CD4-positive, alpha-beta T cell treated with Interferon alpha-2 for 1 hour (primary cell): ENCODE measurements around the gene PARN.
"Not testable (repeated sequence)": the region's sequence is repeated elsewhere in the genome, so short reads cannot be mapped to it uniquely, and the experiment has no call there.

Experiments used
- DNase-seq, 2 donors: peaks; one replicate each; pipeline ENCODE4 v3.0.0-alpha.2; 2020 to 2022

Gene PARN

GRCh38 chr16:14629919-14630619 lies at the start of gene PARN:
PARN (minus strand) TSS chr16:14630260; CDS start chr16:14630125, 135 bp downstream.
- DNase-seq, result peak; percentile 98

GRCh38 chr16:14678748-14679497 lies 48.9 kb upstream of the PARN start:
- no peak for DNase-seq

- no peak for DNase-seq
These were observed 47.6 kb upstream of the PARN start for GRCh38 chr16:14677627-14678026.

- DNase-seq, result no peak
These were observed 46.6 kb upstream of the PARN start for GRCh38 chr16:14676633-14677032.

GRCh38 chr16:14672403-14672971 lies 42.4 kb upstream of the PARN start:
- DNase-seq, result peak; percentile 2 to 9

GRCh38 chr16:14669776-14670175 lies 39.7 kb upstream of the PARN start:
- DNase-seq, result no peak

GRCh38 chr16:14668556-14669223 lies 38.6 kb upstream of the PARN start:
- DNase-seq, result no peak

GRCh38 chr16:14667347-14668266 lies 37.5 kb upstream of the PARN start:
- DNase-seq, result no peak

GRCh38 chr16:14658063-14658462 lies 28.0 kb upstream of the PARN start:
- no peak for DNase-seq

GRCh38 chr16:14652726-14653125 lies 22.7 kb upstream of the PARN start:
- no peak for DNase-seq

GRCh38 chr16:14650629-14651028 lies 20.6 kb upstream of the PARN start:
- no peak for DNase-seq

- no peak for DNase-seq
These were observed 19.8 kb upstream of the PARN start for GRCh38 chr16:14649816-14650215.

- DNase-seq, result no peak
These were observed 11.9 kb upstream of the PARN start for GRCh38 chr16:14641926-14642325.

- DNase-seq, result no peak
These were observed 11.1 kb upstream of the PARN start for GRCh38 chr16:14641206-14641605.

- DNase-seq, result no peak
These were observed 10.5 kb upstream of the PARN start for GRCh38 chr16:14640538-14640937.

- DNase-seq, result not testable (repeated sequence)
These were observed 6.8 kb upstream of the PARN start for GRCh38 chr16:14636951-14637240.

GRCh38 chr16:14636179-14636950 lies 6.3 kb upstream of the PARN start:
- not testable (repeated sequence) for DNase-seq

- DNase-seq, result no peak
These were observed 5.5 kb upstream of the PARN start for GRCh38 chr16:14635395-14636165.

GRCh38 chr16:14634389-14634725 lies 4.3 kb upstream of the PARN start:
- no peak for DNase-seq

- DNase-seq, result peak; percentile 99
These were observed 2.9 kb upstream of the PARN start, which contains the start of gene BFAR for GRCh38 chr16:14632693-14633569. BFAR (plus strand) TSS chr16:14632951; CDS start chr16:14644347, 11,396 bp downstream.
